Measurements from ENCODE around the gene EYS.

DNA sequence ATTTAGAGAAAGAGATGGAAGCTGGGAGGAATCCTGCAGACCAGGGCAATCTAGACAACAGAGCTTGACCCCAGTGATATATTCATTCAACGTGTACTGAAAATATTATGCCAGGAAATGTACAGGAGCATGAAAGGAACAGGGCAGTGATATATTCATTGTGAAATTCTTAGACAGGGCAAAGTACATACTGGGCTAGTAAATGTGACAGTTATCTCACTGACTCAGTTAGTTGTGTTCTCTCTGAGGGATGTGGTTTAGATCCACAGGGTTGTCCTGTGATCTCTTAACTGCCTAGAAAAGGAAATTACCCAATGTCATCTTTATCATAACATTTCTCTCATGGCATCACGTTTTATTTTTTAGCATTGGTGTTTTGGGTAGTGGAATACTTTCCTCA is 891.3 kb downstream of the EYS start:
- TF ChIP-seq POLR2A (IDR thresholded peaks at IDR 0.05; ENCODE audit: low read depth), result no peak
- TF ChIP-seq, protein P1, sequence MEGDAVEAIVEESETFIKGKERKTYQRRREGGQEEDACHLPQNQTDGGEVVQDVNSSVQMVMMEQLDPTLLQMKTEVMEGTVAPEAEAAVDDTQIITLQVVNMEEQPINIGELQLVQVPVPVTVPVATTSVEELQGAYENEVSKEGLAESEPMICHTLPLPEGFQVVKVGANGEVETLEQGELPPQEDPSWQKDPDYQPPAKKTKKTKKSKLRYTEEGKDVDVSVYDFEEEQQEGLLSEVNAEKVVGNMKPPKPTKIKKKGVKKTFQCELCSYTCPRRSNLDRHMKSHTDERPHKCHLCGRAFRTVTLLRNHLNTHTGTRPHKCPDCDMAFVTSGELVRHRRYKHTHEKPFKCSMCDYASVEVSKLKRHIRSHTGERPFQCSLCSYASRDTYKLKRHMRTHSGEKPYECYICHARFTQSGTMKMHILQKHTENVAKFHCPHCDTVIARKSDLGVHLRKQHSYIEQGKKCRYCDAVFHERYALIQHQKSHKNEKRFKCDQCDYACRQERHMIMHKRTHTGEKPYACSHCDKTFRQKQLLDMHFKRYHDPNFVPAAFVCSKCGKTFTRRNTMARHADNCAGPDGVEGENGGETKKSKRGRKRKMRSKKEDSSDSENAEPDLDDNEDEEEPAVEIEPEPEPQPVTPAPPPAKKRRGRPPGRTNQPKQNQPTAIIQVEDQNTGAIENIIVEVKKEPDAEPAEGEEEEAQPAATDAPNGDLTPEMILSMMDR (IDR thresholded peaks at IDR 0.05), result no peak
- no peak for TF ChIP-seq EP300 (IDR thresholded peaks at IDR 0.05)
